Mucosa of descending colon (tissue), 3 donors: ENCODE measurements around the gene MAP1LC3B2. TPM values are rescaled to one million over a fixed set of nuclear protein-coding genes. Genes with fewer than 3 reads are reported as not detected.
"Not testable (repeated sequence)": the region's sequence is repeated elsewhere in the genome, so short reads cannot be mapped to it uniquely, and the experiment has no call there.

ENCODE experiments used
- ATAC-seq: fragments of 200-7000 bp; cut with Tn5 transposase; one replicate; pipeline ENCODE4 v1.9.1; 2020; ENCODE audit warnings: mild to moderate bottlenecking, moderate library complexity
- DNase-seq, 3 donors: peaks; one replicate each; pipeline ENCODE4 v3.0.0-alpha.2; 2020
- H3K36me3 ChIP-seq: fragments of 200-600 bp; one replicate; pipeline ENCODE4 v1.8.0; 2021; ENCODE audit warnings: low read depth, mild to moderate bottlenecking
- H3K4me1 ChIP-seq: fragments of 200-600 bp; one replicate; pipeline ENCODE4 v1.8.0; 2021; ENCODE audit warnings: low read depth, mild to moderate bottlenecking
- H3K4me3 ChIP-seq: fragments of 200-600 bp; one replicate; pipeline ENCODE4 v1.8.0; 2021; ENCODE audit warnings: mild to moderate bottlenecking
- H3K9me3 ChIP-seq: fragments of 200-600 bp; one replicate; pipeline ENCODE4 v1.8.0; 2021; ENCODE audit warnings: mild to moderate bottlenecking
- CTCF ChIP-seq: fragments of 200-600 bp; IDR thresholded peaks from one replicate; pipeline ENCODE4 v1.8.0; 2022; ENCODE audit warnings: antibody characterized with exemption, mild to moderate bottlenecking
- intact Hi-C, 2 donors: fragments of 100-400 bp; cut with DNase I in 1 of 2; cut with micrococcal nuclease in 1 of 2; formaldehyde crosslinking; loops; one replicate each; pipeline versions ENCODE4 v1.11.0 to v1.11.1; 2022; cut with DNase I, micrococcal nuclease
- total RNA-seq, 3 donors: library from RNA; stranded (reverse); fragmentation: NEBNext Ultra II Directional in 2 of 3; extraction: Animal tissue kit (Norgen Biotek cat#: 25700) in 2 of 3; gene quantifications; one replicate each; pipeline versions ENCODE4 v1.2.1 to v1.2.4, GENCODE V29; 2021 to 2023
- donor health status: DM: no; HTN: no; CAD: no; lungs with moderate emphysema.
- donor health status: DM: no; HTN: no; CAD: no.
- donor health status: DM: no; HTN: yes; CAD: no.

Gene MAP1LC3B2
- total RNA-seq, 3 donors from 2014 or later: 1.6 to 2.0 (median 1.7) TPM

- no peak overlapping the region for H3K4me3 ChIP-seq
- H3K9me3 ChIP-seq: peaks cover 11% of the 10 kb centered on the region
- no peak for ATAC-seq
- peaks cover 15% of the 10 kb centered on the region for H3K4me1 ChIP-seq
- no peaks in the 10 kb centered on the region for H3K36me3 ChIP-seq
- intact Hi-C loops: no loop called here
- no peak for TF ChIP-seq CTCF
- DNase-seq: no peak
Measured at GRCh38 chr12:116563262-116563661, 4.1 kb downstream of the MAP1LC3B2 start.

GRCh38 chr12:116564080-116564479, 4.9 kb downstream of the MAP1LC3B2 start:
- no peak for ATAC-seq
- peaks cover 7% of the 10 kb centered on the region for H3K4me1 ChIP-seq
- DNase-seq: no peak
- no peak for TF ChIP-seq CTCF
- no peak overlapping the region for H3K4me3 ChIP-seq
- peaks cover 11% of the 10 kb centered on the region for H3K9me3 ChIP-seq
- intact Hi-C loops: no loop called here
- no peaks in the 10 kb centered on the region for H3K36me3 ChIP-seq

GRCh38 chr12:116565221-116565620, 6.0 kb downstream of the MAP1LC3B2 start:
- H3K9me3 ChIP-seq: peaks cover 11% of the 10 kb centered on the region
- H3K4me3 ChIP-seq, DNase-seq, H3K4me1 ChIP-seq, ATAC-seq, H3K36me3 ChIP-seq, intact Hi-C loops: not testable (repeated sequence)

- intact Hi-C loops: no loop called here
- TF ChIP-seq CTCF: no peak
- Histone ChIP-seq H3K9me3 (peaks cover 11% of the 10 kb centered on the region), H3K4me3 (no peak overlapping the region), H3K36me3 (no peaks in the 10 kb centered on the region), H3K4me1 (no peaks in the 10 kb centered on the region)
- DNase-seq (no peak), ATAC-seq (no peak)
Measured at GRCh38 chr12:116565963-116566362, 6.8 kb downstream of the MAP1LC3B2 start.

- DNase-seq (no peak), ATAC-seq (no peak)
- no peak overlapping the region for H3K4me3 ChIP-seq
- intact Hi-C loops: no loop called here
- H3K4me1 ChIP-seq: no peaks in the 10 kb centered on the region
- H3K36me3 ChIP-seq: no peaks in the 10 kb centered on the region
- peaks cover 11% of the 10 kb centered on the region for H3K9me3 ChIP-seq
- TF ChIP-seq CTCF: no peak
Measured at GRCh38 chr12:116568203-116568602, 9.0 kb downstream of the MAP1LC3B2 start.

- no peak for TF ChIP-seq CTCF
- intact Hi-C loops: no loop called here
Measured at GRCh38 chr12:116571089-116571488, 11.9 kb downstream of the MAP1LC3B2 start.

More at GRCh38 chr12:116571089-116571488, 11.9 kb downstream of the MAP1LC3B2 start:
- Histone ChIP-seq H3K4me1 (no peaks in the 10 kb centered on the region), H3K4me3 (no peak overlapping the region), H3K9me3 (no peaks in the 10 kb centered on the region), H3K36me3 (no peaks in the 10 kb centered on the region)
- no peak for DNase-seq
- ATAC-seq: no peak
